ACC112 (cell line): ENCODE data around the gene IL4.

Experiments
- H2AFZ ChIP-seq: fragments of 200-600 bp; sonication (generic); one replicate; pipeline ENCODE4 v1.6.0; 2017; ENCODE audit warnings: antibody characterized with exemption, low read length; ENCODE audit not compliant: unreplicated experiment
- H3K27ac ChIP-seq: fragments of 200-600 bp; sonication (generic); 2 replicates; pipeline ENCODE4 v1.5.1; 2014; ENCODE audit warnings: low read depth, mild to moderate bottlenecking, antibody characterized with exemption, low read length, moderate library complexity
- H3K27me3 ChIP-seq: fragments of 200-600 bp; sonication (generic); 2 replicates; pipeline ENCODE4 v1.6.1; 2014; ENCODE audit warnings: mild to moderate bottlenecking, antibody characterized with exemption, low read length, moderate library complexity, mixed read lengths; ENCODE audit not compliant: insufficient read depth
- H3K36me3 ChIP-seq: fragments of 200-600 bp; sonication (generic); 2 replicates; pipeline ENCODE4 v1.6.1; 2016; ENCODE audit warnings: mild to moderate bottlenecking, antibody characterized with exemption, low read length, moderate library complexity, mixed read lengths; ENCODE audit not compliant: insufficient read depth
- H3K4me1 ChIP-seq: fragments of 200-600 bp; sonication (generic); one replicate; pipeline ENCODE4 v1.6.1; 2016; ENCODE audit warnings: low read length, mixed read lengths; ENCODE audit not compliant: insufficient read depth, unreplicated experiment, control insufficient read depth
- H3K4me3 ChIP-seq: fragments of 200-600 bp; sonication (generic); 2 replicates; pipeline ENCODE4 v1.5.1; 2014; ENCODE audit warnings: mild to moderate bottlenecking, low read depth, low read length
- H3K79me2 ChIP-seq: fragments of 200-600 bp; sonication (generic); one replicate; pipeline ENCODE4 v1.6.0; 2016; ENCODE audit warnings: low read length; ENCODE audit not compliant: control insufficient read depth, unreplicated experiment, insufficient read depth

The IL4 gene

GRCh38 chr5:132675936-132676689 lies 2.3 kb downstream of the IL4 start:
- H3K4me3 ChIP-seq, result no peak overlapping the region
- H3K36me3 ChIP-seq, result no peaks in the 10 kb centered on the region
- no peaks in the 10 kb centered on the region for H3K27me3 ChIP-seq
- no peak overlapping the region for H2AFZ ChIP-seq
- H3K79me2 ChIP-seq, result no peaks in the 10 kb centered on the region
- H3K4me1 ChIP-seq, result peaks cover 31% of the 10 kb centered on the region
- H3K27ac ChIP-seq, result no peak overlapping the region

- H3K4me3 ChIP-seq, result no peak overlapping the region
- H3K27ac ChIP-seq, result no peak overlapping the region
- H3K27me3 ChIP-seq, result no peaks in the 10 kb centered on the region
- no peak overlapping the region for H2AFZ ChIP-seq
- H3K79me2 ChIP-seq, result no peaks in the 10 kb centered on the region
- H3K4me1 ChIP-seq, result peaks cover 31% of the 10 kb centered on the region
- H3K36me3 ChIP-seq, result no peaks in the 10 kb centered on the region
These were observed 3.4 kb downstream of the IL4 start for GRCh38 chr5:132677191-132677590.

DNA sequence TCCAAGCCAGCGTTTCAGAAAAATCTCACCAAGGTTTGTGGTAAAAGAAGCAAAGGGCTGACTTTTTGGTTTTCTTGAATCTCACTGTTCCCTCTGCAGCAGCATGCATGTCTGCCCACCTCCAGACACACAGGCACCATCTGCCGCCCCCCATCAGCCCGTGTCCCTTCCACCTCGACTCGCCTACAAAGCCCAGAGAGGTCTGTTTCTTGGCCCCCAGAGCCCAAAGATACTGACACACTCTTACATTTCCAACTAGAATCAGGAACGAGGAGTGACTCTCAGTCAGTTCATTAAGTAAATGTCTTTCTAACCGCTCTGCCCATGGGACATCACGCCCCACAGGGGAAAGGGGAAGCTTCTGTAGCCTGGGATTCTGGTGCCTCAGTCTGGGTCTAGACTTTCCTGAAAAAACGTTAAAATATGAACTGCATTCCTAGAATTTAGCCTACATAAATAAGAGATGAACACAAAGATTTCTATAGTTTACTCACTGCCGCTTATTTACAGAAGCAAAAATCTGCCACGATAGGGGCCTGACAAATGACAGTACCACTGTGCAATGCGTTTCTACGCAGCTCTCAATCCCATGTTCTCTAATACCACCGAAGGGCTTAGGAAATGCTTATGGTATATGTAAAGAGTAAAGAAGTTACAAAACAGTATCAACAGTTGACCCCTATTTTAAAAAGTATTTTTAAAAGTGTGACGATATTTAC lies 4.1 kb downstream of the IL4 start:
- no peak overlapping the region for H2AFZ ChIP-seq
- peaks cover 31% of the 10 kb centered on the region for H3K4me1 ChIP-seq
- H3K27ac ChIP-seq, result no peak overlapping the region
- H3K4me3 ChIP-seq, result no peak overlapping the region
- H3K36me3 ChIP-seq, result no peaks in the 10 kb centered on the region
- no peaks in the 10 kb centered on the region for H3K27me3 ChIP-seq
- no peaks in the 10 kb centered on the region for H3K79me2 ChIP-seq

DNA sequence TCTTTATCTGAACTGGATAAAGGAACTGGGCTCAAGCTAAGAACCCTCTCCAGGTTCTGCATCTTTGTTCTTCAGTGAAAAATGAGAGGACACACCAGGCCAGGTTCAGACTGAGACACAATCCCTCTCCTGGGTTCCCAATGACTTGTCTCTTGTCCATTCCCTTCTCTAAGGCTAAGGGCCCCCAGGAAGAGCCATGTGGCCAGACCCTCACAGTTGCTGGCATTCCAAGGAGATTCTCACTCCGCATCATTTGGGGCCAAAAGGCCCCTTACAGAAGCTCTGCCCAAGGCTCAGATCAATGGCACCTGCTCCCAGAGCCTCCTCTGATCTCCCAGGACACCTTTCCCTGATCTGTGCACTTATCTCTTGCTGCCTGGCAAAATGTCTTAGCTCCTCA lies 4.9 kb downstream of the IL4 start:
- Histone ChIP-seq H3K4me1 (peaks cover 31% of the 10 kb centered on the region), H2AFZ (no peak overlapping the region), H3K27ac (no peak overlapping the region), H3K4me3 (no peak overlapping the region), H3K36me3 (no peaks in the 10 kb centered on the region), H3K27me3 (no peaks in the 10 kb centered on the region), H3K79me2 (no peaks in the 10 kb centered on the region)

- no peaks in the 10 kb centered on the region for H3K36me3 ChIP-seq
- peaks cover 28% of the 10 kb centered on the region for H3K4me1 ChIP-seq
- H3K27ac ChIP-seq, result no peak overlapping the region
- H2AFZ ChIP-seq, result no peak overlapping the region
- H3K4me3 ChIP-seq, result no peak overlapping the region
- no peaks in the 10 kb centered on the region for H3K27me3 ChIP-seq
- H3K79me2 ChIP-seq, result no peaks in the 10 kb centered on the region
These were observed 5.4 kb downstream of the IL4 start for GRCh38 chr5:132679166-132679565.

GRCh38 chr5:132679717-132680380 lies 6.1 kb downstream of the IL4 start:
- H3K4me3 ChIP-seq, result no peak overlapping the region
- H3K4me1 ChIP-seq, result peaks cover 23% of the 10 kb centered on the region
- no peaks in the 10 kb centered on the region for H3K36me3 ChIP-seq
- no peak overlapping the region for H2AFZ ChIP-seq
- H3K27ac ChIP-seq, result no peak overlapping the region
- no peaks in the 10 kb centered on the region for H3K79me2 ChIP-seq
- no peaks in the 10 kb centered on the region for H3K27me3 ChIP-seq

DNA sequence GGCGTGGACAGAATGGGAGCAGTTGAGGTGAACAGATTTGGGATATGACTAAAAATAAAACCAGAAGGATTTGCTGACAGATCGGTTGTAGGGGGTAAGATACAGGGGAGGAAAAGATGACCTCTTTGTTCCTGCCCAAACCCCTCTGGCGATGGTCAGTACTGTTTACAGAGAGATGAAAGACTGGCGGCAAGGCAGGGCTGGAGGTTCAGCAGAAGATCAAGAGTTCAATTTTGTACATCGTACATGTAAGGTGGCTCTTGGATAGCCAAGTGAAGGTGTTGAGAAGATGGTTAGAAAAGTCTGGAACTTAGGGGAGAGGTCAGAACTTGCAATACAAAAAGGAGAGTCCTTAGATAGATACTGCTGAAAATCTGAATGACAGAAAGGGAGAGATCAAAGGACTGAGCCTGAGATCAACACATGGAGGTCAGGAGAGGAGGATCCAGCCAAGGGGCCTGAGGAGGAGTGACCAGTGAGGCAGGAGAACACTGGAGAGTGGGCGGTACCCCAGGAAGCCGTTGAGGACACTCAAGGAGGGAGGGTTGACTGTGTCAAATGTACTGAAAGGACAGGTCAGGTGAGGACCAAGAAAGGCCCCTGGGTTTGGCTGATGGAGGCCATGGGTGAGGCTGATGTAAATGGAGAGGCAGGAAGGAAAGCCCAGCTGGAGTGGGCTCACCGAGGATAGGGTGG lies 7.1 kb downstream of the IL4 start:
- no peak overlapping the region for H3K27ac ChIP-seq
- H3K4me3 ChIP-seq, result no peak overlapping the region

DNA sequence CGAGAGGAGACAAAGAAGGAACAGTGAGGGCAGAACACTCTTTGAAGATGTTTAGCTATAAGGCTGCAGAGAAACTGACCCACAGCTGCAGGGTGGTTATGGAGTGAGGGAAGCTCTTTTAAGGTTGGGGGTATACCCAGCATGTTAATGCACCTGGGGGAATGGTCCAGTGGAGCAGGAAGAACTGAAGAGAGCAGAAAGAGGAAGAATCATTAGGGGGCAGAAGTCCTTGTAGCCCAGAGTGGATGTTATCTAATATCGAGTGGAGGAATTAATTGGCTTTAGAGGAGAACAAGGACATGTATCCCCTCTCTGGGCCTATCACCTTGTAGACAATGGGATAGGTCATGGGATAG lies 7.7 kb downstream of the IL4 start:
- Histone ChIP-seq H3K4me1 (peaks cover 18% of the 10 kb centered on the region), H3K27me3 (no peaks in the 10 kb centered on the region), H3K4me3 (no peak overlapping the region), H2AFZ (no peak overlapping the region), H3K27ac (no peak overlapping the region), H3K36me3 (no peaks in the 10 kb centered on the region), H3K79me2 (no peaks in the 10 kb centered on the region)

More for the DNA sequence above, 7.1 kb downstream of the IL4 start:
- Histone ChIP-seq H3K79me2 (no peaks in the 10 kb centered on the region), H3K27me3 (no peaks in the 10 kb centered on the region), H2AFZ (no peak overlapping the region), H3K4me1 (peaks cover 18% of the 10 kb centered on the region), H3K36me3 (no peaks in the 10 kb centered on the region)

DNA sequence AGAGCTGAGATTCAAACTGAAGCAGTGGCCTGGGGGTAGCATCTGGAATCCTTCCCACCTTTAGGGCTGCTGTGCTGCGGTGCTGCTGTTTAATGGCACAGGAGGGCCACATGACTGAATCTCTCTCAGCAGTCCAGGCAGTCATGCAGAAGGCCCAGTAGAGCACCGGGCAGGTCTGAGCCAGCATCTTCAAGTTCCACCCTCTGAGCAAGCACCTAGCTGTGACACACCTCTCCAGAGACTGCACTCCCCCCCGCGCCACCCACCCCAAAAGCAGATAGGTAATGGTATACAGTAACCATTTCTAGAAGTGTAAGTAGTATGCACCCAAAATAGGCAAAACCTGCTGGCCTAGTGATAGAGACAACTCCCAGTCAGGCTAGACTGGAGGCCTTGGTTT lies 8.2 kb downstream of the IL4 start:
- H2AFZ ChIP-seq, result no peak overlapping the region
- peaks cover 13% of the 10 kb centered on the region for H3K4me1 ChIP-seq
- H3K27me3 ChIP-seq, result no peaks in the 10 kb centered on the region
- no peak overlapping the region for H3K27ac ChIP-seq
- H3K79me2 ChIP-seq, result no peaks in the 10 kb centered on the region
- no peaks in the 10 kb centered on the region for H3K36me3 ChIP-seq
- H3K4me3 ChIP-seq, result no peak overlapping the region

DNA sequence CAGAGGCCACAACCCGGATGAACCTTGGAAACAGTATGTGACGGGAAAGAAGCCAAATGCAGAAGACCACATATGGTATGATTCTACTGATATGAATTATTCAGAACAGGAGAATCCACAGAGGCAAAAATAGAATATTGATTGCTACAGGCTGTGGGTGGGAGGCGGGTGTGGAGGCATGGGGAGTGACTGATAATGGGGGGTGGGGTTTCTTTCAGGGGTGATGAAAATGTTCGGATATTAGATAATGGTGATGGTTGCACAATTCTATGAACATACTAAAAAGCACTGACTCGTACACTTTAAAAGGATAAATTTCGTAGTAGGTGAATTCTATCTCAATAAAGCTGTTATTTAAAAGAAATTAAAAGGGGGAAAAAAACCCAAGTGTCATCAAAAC lies 10.7 kb downstream of the IL4 start:
- peaks cover 10% of the 10 kb centered on the region for H3K4me1 ChIP-seq
- no peaks in the 10 kb centered on the region for H3K27me3 ChIP-seq
- H3K36me3 ChIP-seq, result no peaks in the 10 kb centered on the region
- H3K79me2 ChIP-seq, result no peaks in the 10 kb centered on the region
- no peak overlapping the region for H2AFZ ChIP-seq
- no peak overlapping the region for H3K27ac ChIP-seq
- H3K4me3 ChIP-seq, result no peak overlapping the region
